Ishikawa (cell line): ENCODE results near the gene RARA.
A peak's percentile ranks its signal among the peaks of the same experiment; 100 is the strongest.

Experiments used
- RAD21 ChIP-seq: IDR thresholded peaks from 2 replicates; pipeline ENCODE4 v1.6.1; 2012; ENCODE audit warnings: low read depth
- REST ChIP-seq: IDR thresholded peaks from 2 replicates; pipeline ENCODE4 v1.6.1; 2012; ENCODE audit warnings: low read depth, mild to moderate bottlenecking
- TAF1 ChIP-seq: IDR thresholded peaks from 2 replicates; pipeline ENCODE4 v1.6.1; 2012; ENCODE audit warnings: low read depth, mild to moderate bottlenecking
- ZBTB7A ChIP-seq: IDR thresholded peaks from 2 replicates; pipeline ENCODE4 v1.6.1; 2012; ENCODE audit warnings: low read depth

GRCh38 chr17:40344421-40345160, 35.6 kb downstream of the RARA start:
- TF ChIP-seq TAF1 = no peak
- TF ChIP-seq ZBTB7A = 0 out of 2 replicates have a peak, but pooled peaks have one; percentile 2
- no peak for TF ChIP-seq RAD21
- no peak for TF ChIP-seq REST
